ENCODE measurements around the gene CEP72. TPM values are rescaled to one million over a fixed set of nuclear protein-coding genes. Genes with fewer than 3 reads are reported as not detected.

Gene CEP72
- total and polyA plus RNA-seq, 2 experiments from 2014 or later, result 1.7 to 2.4 TPM

DNA sequence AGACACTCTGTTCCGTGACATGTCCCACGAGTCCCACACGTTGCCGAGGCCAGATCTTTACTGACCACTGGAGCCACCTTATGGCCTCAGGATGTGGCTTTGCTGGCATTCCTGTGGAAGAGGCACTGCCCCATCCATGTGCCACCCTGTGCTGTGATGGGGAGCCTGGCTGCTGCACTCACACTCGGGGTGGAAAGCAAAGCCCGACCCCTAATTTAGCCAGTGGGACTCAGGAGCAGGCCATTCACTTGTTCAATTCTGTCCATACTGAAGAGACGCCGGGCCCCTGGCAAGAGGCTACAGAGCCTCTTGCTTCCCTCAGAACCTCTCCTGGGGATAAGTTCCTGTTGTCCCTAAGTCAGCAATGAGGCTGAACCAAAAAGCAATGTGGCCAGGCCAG lies 18.6 kb upstream of the CEP72 start:
- no peaks in the 10 kb centered on the region for H4K20me1 ChIP-seq (ENCODE audit: insufficient read depth)
- H3K4me1 ChIP-seq (ENCODE audit: insufficient read depth), result no peaks in the 10 kb centered on the region
- H2AFZ ChIP-seq, result no peak overlapping the region
- in situ Hi-C loops (cut with MboI), result no loop called here
- H3K9me2 ChIP-seq (ENCODE audit: insufficient read depth), result no peaks in the 10 kb centered on the region
- H3K4me2 ChIP-seq (ENCODE audit: unreplicated experiment), result no peak overlapping the region
- no peak for DNase-seq
- WGBS, 2 experiments (ENCODE audit: low coverage in 1 of 2, low lambda C conversion rate in 2 of 2, missing lambda C conversion rate in 2 of 2), result 34 to 47% methylated on average over 8 of the region's 8 CpGs
- H3K9ac ChIP-seq, result no peak overlapping the region
- H3K4me3 ChIP-seq, result no peak overlapping the region
- H3K79me2 ChIP-seq (ENCODE audit: insufficient read depth), result no peaks in the 10 kb centered on the region
- H3K27ac ChIP-seq, result no peak overlapping the region
- H3K27me3 ChIP-seq (replicated peaks; ENCODE audit: insufficient read depth), result peaks cover 50% of the 10 kb centered on the region
- H3K36me3 ChIP-seq (ENCODE audit: low read depth), result no peaks in the 10 kb centered on the region
- no peaks in the 10 kb centered on the region for H3F3A ChIP-seq (ENCODE audit: insufficient read depth)
- H3K9me3 ChIP-seq (ENCODE audit: low read depth), result no peaks in the 10 kb centered on the region
- no peak for TF ChIP-seq EZH2 (IDR thresholded peaks at IDR 0.05; ENCODE audit: insufficient read depth, poor library complexity, severe bottlenecking)
- TF ChIP-seq EZH2phosphoT487 (IDR thresholded peaks at IDR 0.05; ENCODE audit: insufficient read depth, low read depth), result no peak

GRCh38 chr5:594226-594860 lies 17.8 kb upstream of the CEP72 start:
- 0 to 6% methylated on average over 2 of the region's 2 CpGs for WGBS, 2 experiments (ENCODE audit: low coverage in 1 of 2, low lambda C conversion rate in 2 of 2, missing lambda C conversion rate in 2 of 2)
- H4K20me1 ChIP-seq (ENCODE audit: insufficient read depth), result no peaks in the 10 kb centered on the region
- in situ Hi-C loops (cut with MboI), result no loop called here
- H3K36me3 ChIP-seq (ENCODE audit: low read depth), result no peaks in the 10 kb centered on the region
- H3K9me3 ChIP-seq (ENCODE audit: low read depth), result no peaks in the 10 kb centered on the region
- H3K79me2 ChIP-seq (ENCODE audit: insufficient read depth), result no peaks in the 10 kb centered on the region
- no peak overlapping the region for H3K9ac ChIP-seq
- H3K4me2 ChIP-seq (ENCODE audit: unreplicated experiment), result no peak overlapping the region
- H3K4me1 ChIP-seq (ENCODE audit: insufficient read depth), result no peaks in the 10 kb centered on the region
- no peaks in the 10 kb centered on the region for H3F3A ChIP-seq (ENCODE audit: insufficient read depth)
- TF ChIP-seq EZH2 (IDR thresholded peaks at IDR 0.05; ENCODE audit: insufficient read depth, poor library complexity, severe bottlenecking), result no peak
- TF ChIP-seq EZH2phosphoT487 (IDR thresholded peaks at IDR 0.05; ENCODE audit: insufficient read depth, low read depth), result no peak
- no peak overlapping the region for H2AFZ ChIP-seq
- H3K27me3 ChIP-seq (replicated peaks; ENCODE audit: insufficient read depth), result peaks cover 54% of the 10 kb centered on the region
- DNase-seq, result no peak
- no peak overlapping the region for H3K27ac ChIP-seq
- no peaks in the 10 kb centered on the region for H3K9me2 ChIP-seq (ENCODE audit: insufficient read depth)
- no peak overlapping the region for H3K4me3 ChIP-seq

- H3K27me3 ChIP-seq (replicated peaks; ENCODE audit: insufficient read depth), result peaks cover 55% of the 10 kb centered on the region
Observed at GRCh38 chr5:595285-595875, 16.8 kb upstream of the CEP72 start.

GRCh38 chr5:597871-598563 lies 14.1 kb upstream of the CEP72 start:
- Histone ChIP-seq H3K79me2 (ENCODE audit: insufficient read depth) (no peaks in the 10 kb centered on the region), H3K9ac (no peak overlapping the region), H3K9me3 (ENCODE audit: low read depth) (no peaks in the 10 kb centered on the region), H2AFZ (no peak overlapping the region), H3K36me3 (ENCODE audit: low read depth) (no peaks in the 10 kb centered on the region), H4K20me1 (ENCODE audit: insufficient read depth) (no peaks in the 10 kb centered on the region), H3K4me3 (no peak overlapping the region), H3F3A (ENCODE audit: insufficient read depth) (no peaks in the 10 kb centered on the region), H3K9me2 (ENCODE audit: insufficient read depth) (no peaks in the 10 kb centered on the region), H3K4me2 (ENCODE audit: unreplicated experiment) (no peak overlapping the region), H3K27ac (no peak overlapping the region), H3K4me1 (ENCODE audit: insufficient read depth) (no peaks in the 10 kb centered on the region), H3K27me3 (replicated peaks; ENCODE audit: insufficient read depth) (peaks cover 55% of the 10 kb centered on the region)
- in situ Hi-C loops (cut with MboI), result no loop called here
- TF ChIP-seq EZH2phosphoT487 (IDR thresholded peaks at IDR 0.05; ENCODE audit: insufficient read depth, low read depth) (no peak), EZH2 (IDR thresholded peaks at IDR 0.05; ENCODE audit: insufficient read depth, poor library complexity, severe bottlenecking) (no peak)
- no peak for DNase-seq
- 29 to 32% methylated on average over 10 of the region's 10 CpGs for WGBS, 2 experiments (ENCODE audit: low coverage in 1 of 2, low lambda C conversion rate in 2 of 2, missing lambda C conversion rate in 2 of 2)

More at GRCh38 chr5:595285-595875, 16.8 kb upstream of the CEP72 start:
- Histone ChIP-seq H3K4me1 (ENCODE audit: insufficient read depth) (no peaks in the 10 kb centered on the region), H3K4me2 (ENCODE audit: unreplicated experiment) (no peak overlapping the region), H3K36me3 (ENCODE audit: low read depth) (no peaks in the 10 kb centered on the region), H3K9ac (no peak overlapping the region), H3K4me3 (no peak overlapping the region), H3K79me2 (ENCODE audit: insufficient read depth) (no peaks in the 10 kb centered on the region), H3K9me3 (ENCODE audit: low read depth) (no peaks in the 10 kb centered on the region), H3F3A (ENCODE audit: insufficient read depth) (no peaks in the 10 kb centered on the region), H4K20me1 (ENCODE audit: insufficient read depth) (no peaks in the 10 kb centered on the region), H3K27ac (no peak overlapping the region), H3K9me2 (ENCODE audit: insufficient read depth) (no peaks in the 10 kb centered on the region), H2AFZ (no peak overlapping the region)
- in situ Hi-C loops (cut with MboI), result no loop called here
- no peak for TF ChIP-seq EZH2phosphoT487 (IDR thresholded peaks at IDR 0.05; ENCODE audit: insufficient read depth, low read depth)
- TF ChIP-seq EZH2 (IDR thresholded peaks at IDR 0.05; ENCODE audit: insufficient read depth, poor library complexity, severe bottlenecking), result no peak
- no peak for DNase-seq
- 46% methylated on average over 3 of the region's 3 CpGs for WGBS, 2 experiments (ENCODE audit: low coverage in 1 of 2, low lambda C conversion rate in 2 of 2, missing lambda C conversion rate in 2 of 2)

All from GM23248 (cell line).